GM23248 (cell line): Measurements from ENCODE around the gene PCSK2. TPM values are rescaled to one million over a fixed set of nuclear protein-coding genes. Genes with fewer than 3 reads are reported as not detected.

Experiments
- DNase-seq: peaks from one replicate; pipeline ENCODE4 v3.0.0-alpha.2; 2015
- H2AFZ ChIP-seq: fragments of 200-600 bp; sonication (generic); 2 replicates; pipeline ENCODE4 v1.6.1; 2016; ENCODE audit warnings: antibody characterized with exemption
- H3F3A ChIP-seq: fragments of 200-600 bp; sonication (generic); 2 replicates; pipeline ENCODE4 v1.6.1; 2016; ENCODE audit warnings: mild to moderate bottlenecking, antibody characterized with exemption, mixed run types; ENCODE audit not compliant: insufficient read depth
- H3K27ac ChIP-seq: fragments of 200-600 bp; sonication (generic); 2 replicates; pipeline ENCODE4 v1.5.1; 2016; ENCODE audit warnings: mild to moderate bottlenecking
- H3K27me3 ChIP-seq: fragments of 200-600 bp; sonication (generic); replicated peaks from 2 replicates; pipeline ENCODE4 v1.6.1; 2016; ENCODE audit warnings: mild to moderate bottlenecking; ENCODE audit not compliant: insufficient read depth
- H3K36me3 ChIP-seq: fragments of 200-600 bp; sonication (generic); 2 replicates; pipeline ENCODE4 v1.6.1; 2016; ENCODE audit warnings: low read depth, mild to moderate bottlenecking
- H3K4me1 ChIP-seq: fragments of 200-600 bp; sonication (generic); 2 replicates; pipeline ENCODE4 v1.6.1; 2016; ENCODE audit warnings: mild to moderate bottlenecking; ENCODE audit not compliant: insufficient read depth
- H3K4me2 ChIP-seq: fragments of 200-600 bp; sonication (generic); one replicate; pipeline ENCODE4 v1.6.1; 2016; ENCODE audit warnings: mild to moderate bottlenecking; ENCODE audit not compliant: unreplicated experiment
- H3K4me3 ChIP-seq: fragments of 200-600 bp; sonication (generic); 2 replicates; pipeline ENCODE4 v1.5.1; 2016; ENCODE audit warnings: mild to moderate bottlenecking
- H3K79me2 ChIP-seq: fragments of 200-600 bp; sonication (generic); 2 replicates; pipeline ENCODE4 v1.6.1; 2016; ENCODE audit warnings: mild to moderate bottlenecking; ENCODE audit not compliant: insufficient read depth
- H3K9ac ChIP-seq: fragments of 200-600 bp; sonication (generic); 2 replicates; pipeline ENCODE4 v1.6.1; 2016; ENCODE audit warnings: mild to moderate bottlenecking
- H3K9me2 ChIP-seq: fragments of 200-600 bp; sonication (generic); 2 replicates; pipeline ENCODE4 v1.6.1; 2016; ENCODE audit warnings: mixed run types, mild to moderate bottlenecking, moderate library complexity; ENCODE audit not compliant: insufficient read depth
- H3K9me3 ChIP-seq: fragments of 200-600 bp; sonication (generic); one replicate; pipeline ENCODE4 v1.6.1; 2017; ENCODE audit warnings: low read depth
- H4K20me1 ChIP-seq: fragments of 200-600 bp; sonication (generic); 2 replicates; pipeline ENCODE4 v1.6.0; 2016; ENCODE audit not compliant: insufficient read depth
- EZH2 ChIP-seq: fragments of 200-600 bp; sonication (generic); IDR thresholded peaks from 2 replicates; pipeline ENCODE4 v1.6.1; 2018; ENCODE audit warnings: antibody characterized with exemption, mild to moderate bottlenecking; ENCODE audit not compliant: insufficient read depth, poor library complexity, severe bottlenecking
- EZH2phosphoT487 ChIP-seq: fragments of 200-600 bp; sonication (generic); IDR thresholded peaks from 2 replicates; pipeline ENCODE4 v1.6.1; 2018; ENCODE audit warnings: antibody characterized with exemption, moderate library complexity, mild to moderate bottlenecking, low read depth; ENCODE audit not compliant: insufficient read depth
- WGBS, 2 experiments: methylation state at CpG; one replicate each; pipeline ENCODE4 v1.1.6; 2015 to 2017; ENCODE audit warnings: low lambda C conversion rate in 2 of 2, low coverage in 1 of 2; ENCODE audit errors: missing lambda C conversion rate in 2 of 2; 5-methylcytosine and 5-hydroxymethylcytosine counted together
- in situ Hi-C: fragments of 300-500 bp; cut with MboI; formaldehyde crosslinking; loops from 2 replicates; pipeline ENCODE4 v1.15.0; 2020
- polyA plus RNA-seq: library from polyadenylated mRNA; unstranded; fragments of >200 nt; fragmentation: Nextera tagmentation; extraction: Ambion mirVana; gene quantifications from 2 replicates; pipeline ENCODE4 v1.2.1, GENCODE V29; 2016
- total RNA-seq: library from RNA; depleted of rRNA; stranded (reverse); fragments of >200 nt; shearing (Covaris generic); gene quantifications from 2 replicates; pipeline ENCODE4 v1.2.3, GENCODE V29; 2014

Gene PCSK2
- total and polyA plus RNA-seq, 2 experiments from 2014 or later = not detected

DNA sequence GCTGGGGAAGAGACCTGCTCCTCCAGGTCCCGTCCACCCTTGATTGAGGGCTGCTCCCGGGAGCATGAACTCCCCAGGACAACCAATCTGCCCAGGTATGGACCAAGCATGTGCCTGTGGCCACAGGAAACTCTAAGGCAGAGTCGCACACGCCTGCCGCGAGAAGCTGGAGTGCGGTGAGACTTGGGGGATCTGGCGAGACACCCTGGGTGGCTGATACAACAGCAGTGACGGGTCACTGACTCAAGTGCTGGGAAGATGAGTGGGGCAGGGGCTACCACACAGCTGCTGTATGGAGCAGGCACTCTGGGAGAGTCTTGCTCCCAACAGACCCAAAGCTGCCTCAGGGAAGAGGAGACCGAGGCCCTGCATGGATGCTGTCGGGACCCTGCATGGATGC is 264.2 kb downstream of the PCSK2 start:
- TF ChIP-seq EZH2phosphoT487 (no peak), EZH2 (no peak)
- 66 to 71% methylated on average over 11 of the region's 11 CpGs for WGBS, 2 experiments

DNA sequence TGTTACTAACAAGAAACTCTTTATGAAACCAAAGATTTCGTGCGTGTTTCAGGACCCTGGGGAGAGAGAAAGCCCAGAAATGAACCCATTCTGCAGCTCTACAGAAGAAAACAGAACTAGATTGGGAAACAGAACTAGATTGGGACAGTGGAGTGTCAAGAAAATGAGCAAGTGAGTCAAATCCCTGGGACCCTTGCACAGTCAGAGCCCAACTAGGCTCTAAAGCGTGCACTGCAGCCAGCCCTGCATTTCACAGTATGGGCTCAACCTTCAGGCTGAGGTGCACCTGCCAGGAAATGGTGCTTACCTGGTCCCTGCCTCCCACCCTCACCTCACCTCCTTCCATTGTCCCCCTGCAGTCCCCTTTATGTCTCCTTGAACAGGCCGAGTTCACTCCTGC is 264.6 kb downstream of the PCSK2 start:
- H3F3A ChIP-seq = no peaks in the 10 kb centered on the region
- H3K4me1 ChIP-seq = no peaks in the 10 kb centered on the region
- no peak for DNase-seq
- no peaks in the 10 kb centered on the region for H3K36me3 ChIP-seq
- H3K27ac ChIP-seq = no peak overlapping the region
- H3K79me2 ChIP-seq = no peaks in the 10 kb centered on the region
- no peak overlapping the region for H3K4me2 ChIP-seq
- H3K9me3 ChIP-seq = no peaks in the 10 kb centered on the region
- no peak for TF ChIP-seq EZH2phosphoT487
- TF ChIP-seq EZH2 = no peak
- in situ Hi-C loops = no loop called here
- H3K4me3 ChIP-seq = no peak overlapping the region
- no peaks in the 10 kb centered on the region for H4K20me1 ChIP-seq
- peaks cover 10% of the 10 kb centered on the region for H3K27me3 ChIP-seq
- no peaks in the 10 kb centered on the region for H3K9me2 ChIP-seq
- 70 to 76% methylated on average over 4 of the region's 4 CpGs for WGBS, 2 experiments
- H2AFZ ChIP-seq = no peak overlapping the region
- no peak overlapping the region for H3K9ac ChIP-seq

More for the DNA sequence above, 264.2 kb downstream of the PCSK2 start:
- no peak overlapping the region for H2AFZ ChIP-seq
- no peak overlapping the region for H3K27ac ChIP-seq
- H3K9ac ChIP-seq = no peak overlapping the region
- no peaks in the 10 kb centered on the region for H3K36me3 ChIP-seq
- H3K4me3 ChIP-seq = no peak overlapping the region
- DNase-seq = no peak
- no peaks in the 10 kb centered on the region for H3K4me1 ChIP-seq
- in situ Hi-C loops = no loop called here
- peaks cover 13% of the 10 kb centered on the region for H3K27me3 ChIP-seq
- H3K9me3 ChIP-seq = no peaks in the 10 kb centered on the region
- no peaks in the 10 kb centered on the region for H3F3A ChIP-seq
- H3K4me2 ChIP-seq = no peak overlapping the region
- no peaks in the 10 kb centered on the region for H3K79me2 ChIP-seq
- no peaks in the 10 kb centered on the region for H3K9me2 ChIP-seq
- H4K20me1 ChIP-seq = no peaks in the 10 kb centered on the region

DNA sequence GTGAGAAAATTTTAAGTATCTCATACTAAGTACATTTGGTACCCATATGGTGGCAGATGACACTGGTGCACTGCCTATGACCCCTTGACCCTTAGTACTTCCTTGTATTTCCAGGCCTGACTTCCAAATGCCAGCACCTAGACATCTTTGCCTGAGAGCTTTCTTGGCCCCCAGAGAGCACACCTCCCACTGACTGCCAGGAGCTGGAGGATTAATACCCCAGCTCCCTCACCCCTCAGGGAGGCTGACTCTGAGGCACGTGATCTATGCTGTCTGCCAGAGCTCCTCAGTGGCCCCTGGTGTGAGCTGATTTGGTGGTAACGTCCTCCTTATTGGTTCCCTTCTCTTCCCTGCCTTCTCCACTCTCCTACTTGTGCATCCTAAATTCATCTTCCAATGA is 266.3 kb downstream of the PCSK2 start:
- H3F3A ChIP-seq = 0 out of 2 replicates have a peak, but pooled peaks cover 4% of the 10 kb centered on the region
- no peak overlapping the region for H3K4me2 ChIP-seq
- no peak for TF ChIP-seq EZH2
- TF ChIP-seq EZH2phosphoT487 = no peak
- H3K9me3 ChIP-seq = no peaks in the 10 kb centered on the region
- H3K27ac ChIP-seq = no peak overlapping the region
- peaks cover 5% of the 10 kb centered on the region for H3K27me3 ChIP-seq
- H2AFZ ChIP-seq = no peak overlapping the region
- peaks cover 4% of the 10 kb centered on the region; the same call in 1 of the 2 replicates for H3K4me1 ChIP-seq
- H3K9me2 ChIP-seq = no peaks in the 10 kb centered on the region
- H3K4me3 ChIP-seq = no peak overlapping the region
- no peaks in the 10 kb centered on the region for H4K20me1 ChIP-seq
- in situ Hi-C loops = no loop called here
- DNase-seq = no peak
- 16 to 25% methylated on average over 2 of the region's 2 CpGs for WGBS, 2 experiments
- no peaks in the 10 kb centered on the region for H3K79me2 ChIP-seq
- H3K9ac ChIP-seq = no peak overlapping the region
- no peaks in the 10 kb centered on the region for H3K36me3 ChIP-seq

DNA sequence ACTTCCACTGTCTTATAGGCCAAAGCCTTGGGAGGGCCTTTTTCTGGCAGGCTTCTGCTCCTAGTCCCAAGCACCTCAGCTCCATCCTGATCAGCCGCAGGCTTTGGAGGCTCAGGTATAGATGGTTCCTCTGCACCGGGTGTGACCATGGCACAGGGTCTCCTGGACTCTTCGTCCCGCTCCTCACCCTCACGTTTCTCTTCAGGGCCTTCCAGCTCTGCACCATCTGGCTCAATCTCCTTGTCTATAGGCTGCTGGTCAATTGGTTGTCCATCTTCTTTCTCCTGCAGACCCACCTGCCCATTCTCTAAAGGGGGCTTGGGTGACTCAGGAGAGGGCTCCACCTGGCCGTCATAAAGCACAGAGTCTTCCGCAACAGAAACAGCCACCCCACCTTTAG is 267.4 kb downstream of the PCSK2 start:
- H3K9me2 ChIP-seq = no peaks in the 10 kb centered on the region
- H3K27ac ChIP-seq = no peak overlapping the region
- no peak for DNase-seq
- no peak overlapping the region for H2AFZ ChIP-seq
- WGBS, 2 experiments = 82 to 84% methylated on average over 7 of the region's 7 CpGs
- H3K9me3 ChIP-seq = no peaks in the 10 kb centered on the region
- no peak overlapping the region for H3K9ac ChIP-seq
- in situ Hi-C loops = no loop called here
- peaks cover 5% of the 10 kb centered on the region for H3K27me3 ChIP-seq
- no peaks in the 10 kb centered on the region for H3K79me2 ChIP-seq
- no peak for TF ChIP-seq EZH2
- peaks cover 10% of the 10 kb centered on the region for H3K4me1 ChIP-seq
- H3F3A ChIP-seq = peaks cover 12% of the 10 kb centered on the region; the same call in 1 of the 2 replicates
- no peak overlapping the region for H3K4me2 ChIP-seq
- no peaks in the 10 kb centered on the region for H3K36me3 ChIP-seq
- no peak overlapping the region for H3K4me3 ChIP-seq
- no peaks in the 10 kb centered on the region for H4K20me1 ChIP-seq

DNA sequence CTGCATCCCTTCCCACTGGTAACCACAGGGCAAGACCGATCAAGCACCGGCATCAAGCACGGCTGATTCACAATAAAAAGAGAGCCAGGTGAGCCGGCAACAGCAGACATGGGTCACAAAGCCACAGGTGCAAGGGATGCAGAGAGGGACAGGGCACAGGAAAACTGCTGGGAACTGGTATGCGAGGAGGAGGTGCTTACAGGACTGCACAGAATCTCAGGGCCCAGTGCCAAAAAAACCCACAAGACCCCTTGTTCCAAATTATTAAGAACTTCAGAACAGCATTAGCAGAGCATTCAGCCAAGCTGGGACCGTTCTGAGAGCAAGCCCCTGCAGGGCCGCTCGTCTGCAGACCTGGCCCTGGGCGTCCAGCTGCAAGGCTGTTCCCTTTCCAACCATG is 269.0 kb downstream of the PCSK2 start:
- in situ Hi-C loops = no loop called here
- Histone ChIP-seq H4K20me1 (no peaks in the 10 kb centered on the region), H3K27ac (no peak overlapping the region), H3K9me3 (no peaks in the 10 kb centered on the region), H3K79me2 (no peaks in the 10 kb centered on the region), H3K27me3 (no peaks in the 10 kb centered on the region; the same call in 1 of the 2 replicates), H3K36me3 (no peaks in the 10 kb centered on the region), H3F3A (peaks cover 12% of the 10 kb centered on the region; the same call in 1 of the 2 replicates), H3K4me1 (peaks cover 11% of the 10 kb centered on the region), H3K9ac (no peak overlapping the region), H3K9me2 (no peaks in the 10 kb centered on the region), H3K4me3 (no peak overlapping the region), H3K4me2 (no peak overlapping the region), H2AFZ (no peak overlapping the region)
- no peak for DNase-seq
- 66 to 68% methylated on average over 9 of the region's 9 CpGs for WGBS, 2 experiments
- TF ChIP-seq EZH2phosphoT487 (no peak), EZH2 (no peak)
